Measurements from ENCODE around the gene PRDM16.

- TF ChIP-seq CTCF (IDR thresholded peaks at IDR 0.05; ENCODE audit: low read depth, low read length), result no peak
- no peak for TF ChIP-seq MAX (IDR thresholded peaks at IDR 0.05; ENCODE audit: low read depth, low read length)
Observed at GRCh38 chr1:3227893-3228292, 158.9 kb downstream of the PRDM16 start.
